ENCODE measurements around the gene GINS2. TPM values are rescaled to one million over a fixed set of nuclear protein-coding genes. Genes with fewer than 3 reads are reported as not detected.

GINS2 gene
- total RNA-seq, 2 experiments from 2014 or later, result 1.1 to 1.4 TPM

DNA sequence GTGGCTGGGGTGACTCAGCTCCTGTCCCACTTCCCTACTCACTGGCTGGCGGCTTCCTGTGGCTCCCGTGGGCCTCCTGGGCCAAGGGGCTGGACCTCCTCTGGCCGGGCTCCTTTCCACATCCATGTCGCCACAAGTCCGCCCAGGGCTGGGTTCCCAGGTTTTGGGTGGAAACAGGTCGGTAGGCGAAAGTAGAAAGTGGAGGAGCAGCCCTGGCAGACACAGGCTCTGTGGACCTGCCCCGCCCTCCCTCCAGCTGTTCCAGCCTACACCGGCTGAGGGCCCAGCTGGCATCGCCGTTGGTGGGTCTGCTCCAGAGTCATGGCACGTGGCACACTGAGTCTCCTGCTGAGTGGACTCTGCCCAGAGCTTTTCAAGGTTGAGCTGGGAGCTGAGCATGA lies 47.0 kb downstream of the GINS2 start:
- H3K4me3 ChIP-seq (ENCODE audit: low read length), result no peak overlapping the region
- H3K9me3 ChIP-seq (ENCODE audit: control insufficient read depth in 1 of 2, insufficient read depth in 1 of 2, low read length in 2 of 2), result no peaks in the 10 kb centered on the region
- Mint-ChIP-seq H3K27me3 (no peaks in the 10 kb centered on the region), H3K9me3 (no peaks in the 10 kb centered on the region), H3K36me3 (ENCODE audit: low read depth) (no peaks in the 10 kb centered on the region), H3K4me1 (ENCODE audit: low read depth) (no peaks in the 10 kb centered on the region), H3K4me3 (no peak overlapping the region), H3K27ac (no peak overlapping the region)
- no peak for ATAC-seq (ENCODE audit: poor library complexity)
- TF ChIP-seq, protein P1, sequence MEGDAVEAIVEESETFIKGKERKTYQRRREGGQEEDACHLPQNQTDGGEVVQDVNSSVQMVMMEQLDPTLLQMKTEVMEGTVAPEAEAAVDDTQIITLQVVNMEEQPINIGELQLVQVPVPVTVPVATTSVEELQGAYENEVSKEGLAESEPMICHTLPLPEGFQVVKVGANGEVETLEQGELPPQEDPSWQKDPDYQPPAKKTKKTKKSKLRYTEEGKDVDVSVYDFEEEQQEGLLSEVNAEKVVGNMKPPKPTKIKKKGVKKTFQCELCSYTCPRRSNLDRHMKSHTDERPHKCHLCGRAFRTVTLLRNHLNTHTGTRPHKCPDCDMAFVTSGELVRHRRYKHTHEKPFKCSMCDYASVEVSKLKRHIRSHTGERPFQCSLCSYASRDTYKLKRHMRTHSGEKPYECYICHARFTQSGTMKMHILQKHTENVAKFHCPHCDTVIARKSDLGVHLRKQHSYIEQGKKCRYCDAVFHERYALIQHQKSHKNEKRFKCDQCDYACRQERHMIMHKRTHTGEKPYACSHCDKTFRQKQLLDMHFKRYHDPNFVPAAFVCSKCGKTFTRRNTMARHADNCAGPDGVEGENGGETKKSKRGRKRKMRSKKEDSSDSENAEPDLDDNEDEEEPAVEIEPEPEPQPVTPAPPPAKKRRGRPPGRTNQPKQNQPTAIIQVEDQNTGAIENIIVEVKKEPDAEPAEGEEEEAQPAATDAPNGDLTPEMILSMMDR (IDR thresholded peaks at IDR 0.05), result no peak
- no peak for DNase-seq
- ChIA-PET POLR2A (no interaction called here), CTCF (no interaction called here)
- no peaks in the 10 kb centered on the region for H3K27me3 ChIP-seq (ENCODE audit: control insufficient read depth in 1 of 2, insufficient read depth in 2 of 2, low read length in 2 of 2)
- H3K4me1 ChIP-seq (ENCODE audit: insufficient read depth, low read length), result peaks cover 13% of the 10 kb centered on the region
- H3K27ac ChIP-seq (ENCODE audit: low read depth in 1 of 2, low read length in 2 of 2), result no peak overlapping the region
- H3K36me3 ChIP-seq (ENCODE audit: insufficient read depth, low read length), result no peaks in the 10 kb centered on the region
- intact Hi-C loops (cut with DNase I, micrococcal nuclease), result no loop called here

GRCh38 chr16:85641305-85641704 lies 47.4 kb downstream of the GINS2 start:
- H3K4me1 ChIP-seq (ENCODE audit: insufficient read depth, low read length), result peaks cover 13% of the 10 kb centered on the region
- H3K4me3 Mint-ChIP-seq, result no peak overlapping the region
- no peaks in the 10 kb centered on the region for H3K9me3 ChIP-seq (ENCODE audit: control insufficient read depth in 1 of 2, insufficient read depth in 1 of 2, low read length in 2 of 2)
- H3K36me3 Mint-ChIP-seq (ENCODE audit: low read depth), result no peaks in the 10 kb centered on the region
- intact Hi-C loops (cut with DNase I, micrococcal nuclease), result no loop called here
- DNase-seq (no peak), ATAC-seq (ENCODE audit: poor library complexity) (no peak)
- H3K4me1 Mint-ChIP-seq (ENCODE audit: low read depth), result no peaks in the 10 kb centered on the region
- no peak overlapping the region for H3K4me3 ChIP-seq (ENCODE audit: low read length)
- H3K27ac Mint-ChIP-seq, result no peak overlapping the region
- ChIA-PET CTCF (no interaction called here), POLR2A (no interaction called here)
- H3K27me3 Mint-ChIP-seq, result no peaks in the 10 kb centered on the region
- H3K9me3 Mint-ChIP-seq, result no peaks in the 10 kb centered on the region
- H3K36me3 ChIP-seq (ENCODE audit: insufficient read depth, low read length), result no peaks in the 10 kb centered on the region
- TF ChIP-seq, protein P1 (IDR thresholded peaks at IDR 0.05), result no peak
- H3K27ac ChIP-seq (ENCODE audit: low read depth in 1 of 2, low read length in 2 of 2), result no peak overlapping the region
- no peaks in the 10 kb centered on the region for H3K27me3 ChIP-seq (ENCODE audit: control insufficient read depth in 1 of 2, insufficient read depth in 2 of 2, low read length in 2 of 2)

- Histone ChIP-seq H3K27me3 (ENCODE audit: control insufficient read depth in 1 of 2, insufficient read depth in 2 of 2, low read length in 2 of 2) (no peaks in the 10 kb centered on the region), H3K27ac (ENCODE audit: low read depth in 1 of 2, low read length in 2 of 2) (no peak overlapping the region), H3K36me3 (ENCODE audit: insufficient read depth, low read length) (no peaks in the 10 kb centered on the region), H3K9me3 (ENCODE audit: control insufficient read depth in 1 of 2, insufficient read depth in 1 of 2, low read length in 2 of 2) (no peaks in the 10 kb centered on the region), H3K4me1 (ENCODE audit: insufficient read depth, low read length) (peaks cover 17% of the 10 kb centered on the region), H3K4me3 (ENCODE audit: low read length) (no peak overlapping the region)
- TF ChIP-seq, protein P1 (IDR thresholded peaks at IDR 0.05), result no peak
- ChIA-PET POLR2A (no interaction called here), CTCF (no interaction called here)
- Mint-ChIP-seq H3K4me1 (ENCODE audit: low read depth) (no peaks in the 10 kb centered on the region), H3K36me3 (ENCODE audit: low read depth) (no peaks in the 10 kb centered on the region), H3K27me3 (no peaks in the 10 kb centered on the region), H3K9me3 (no peaks in the 10 kb centered on the region), H3K27ac (no peak overlapping the region), H3K4me3 (no peak overlapping the region)
- ATAC-seq (ENCODE audit: poor library complexity) (no peak), DNase-seq (no peak)
- intact Hi-C loops (cut with DNase I, micrococcal nuclease), result no loop called here
These were observed 48.2 kb downstream of the GINS2 start for GRCh38 chr16:85640585-85640984.

Measured in CD4-positive, alpha-beta T cell (primary cell).